ENCODE measurements around the gene SLC9C1. TPM values are rescaled to one million over a fixed set of nuclear protein-coding genes. Genes with fewer than 3 reads are reported as not detected.

The SLC9C1 gene
- total and polyA plus RNA-seq, 2 of the 13 experiments (the other 11 are each of a cell fraction or from before 2014, with no cell fraction given) = not detected

- 6% methylated on average over 2 of the region's 2 CpGs for WGBS (ENCODE audit: low lambda C conversion rate)
- Histone ChIP-seq H3K4me1 (ENCODE audit: insufficient read depth, low read length) (no peaks in the 10 kb centered on the region), H3K36me3 (replicated peaks in 1 of 2; ENCODE audit: control insufficient read depth in 1 of 2, insufficient read depth in 2 of 2, low read length in 2 of 2) (no peaks in the 10 kb centered on the region), H3K79me2 (ENCODE audit: insufficient read depth, low read length) (no peaks in the 10 kb centered on the region), H2AFZ (ENCODE audit: low read length) (no peak overlapping the region), H3K4me3 (replicated peaks in 1 of 3; ENCODE audit: insufficient read depth in 1 of 3, low read depth in 2 of 3, low read length in 3 of 3) (no peak overlapping the region), H3K4me2 (ENCODE audit: low read depth, low read length) (no peak overlapping the region), H3K27ac (ENCODE audit: extremely low read length, insufficient read depth, low read length) (no peak overlapping the region), H3K9me3 (ENCODE audit: low read length) (no peaks in the 10 kb centered on the region), H3K27me3 (ENCODE audit: control insufficient read depth in 1 of 2, insufficient read depth in 2 of 2, low read length in 2 of 2) (peaks cover 0 to 9% of the 10 kb centered on the region in 2 experiments; a peak in 3 of 5 replicates), H4K20me1 (ENCODE audit: insufficient read depth, low read length) (no peaks in the 10 kb centered on the region), H3K9ac (ENCODE audit: insufficient read depth, low read depth, low read length) (no peak overlapping the region)
- DNase-seq (ENCODE audit: low spot score) = no peak
- CTCF ChIA-PET (ENCODE audit: low intra/inter-chr PET ratio, low total read pairs) = no interaction called here
- FAIRE-seq = no peak
- no peak for ATAC-seq
- POLR2A ChIA-PET = no interaction called here
- intact Hi-C loops (cut with micrococcal nuclease; ENCODE audit: unreplicated experiment) (no loop called here), in situ Hi-C loops (cut with HindIII; ENCODE audit: extremely low pct_ligation_motif_present, low pct_unique_long_range_greater_than_20kb) (no loop called here)
- no TSS peak for BruUV-seq (replicated peaks)
- no peak for TF ChIP-seq ZNF142 (CRISPR knock-in tag; IDR thresholded peaks at IDR 0.05)
- TF ChIP-seq HHEX (CRISPR knock-in tag; IDR thresholded peaks at IDR 0.05) = no peak
- TF ChIP-seq HNF4A (CRISPR knock-in tag; IDR thresholded peaks at IDR 0.05) = no peak
- TF ChIP-seq ZNF891 (CRISPR knock-in tag; IDR thresholded peaks at IDR 0.05) = no peak
- TF ChIP-seq, protein P1, sequence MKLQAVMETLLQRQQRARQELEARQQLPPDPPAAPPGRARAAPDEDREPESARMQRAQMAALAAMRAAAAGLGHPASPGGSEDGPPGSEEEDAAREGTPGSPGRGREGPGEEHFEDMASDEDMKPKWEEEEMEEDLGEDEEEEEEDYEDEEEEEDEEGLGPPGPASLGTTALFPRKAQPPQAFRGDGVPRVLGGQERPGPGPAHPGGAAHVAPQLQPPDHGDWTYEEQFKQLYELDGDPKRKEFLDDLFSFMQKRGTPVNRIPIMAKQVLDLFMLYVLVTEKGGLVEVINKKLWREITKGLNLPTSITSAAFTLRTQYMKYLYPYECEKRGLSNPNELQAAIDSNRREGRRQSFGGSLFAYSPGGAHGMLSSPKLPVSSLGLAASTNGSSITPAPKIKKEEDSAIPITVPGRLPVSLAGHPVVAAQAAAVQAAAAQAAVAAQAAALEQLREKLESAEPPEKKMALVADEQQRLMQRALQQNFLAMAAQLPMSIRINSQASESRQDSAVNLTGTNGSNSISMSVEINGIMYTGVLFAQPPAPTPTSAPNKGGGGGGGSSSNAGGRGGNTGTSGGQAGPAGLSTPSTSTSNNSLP (IDR thresholded peaks at IDR 0.05; ENCODE audit: low read depth, low read length) = no peak
- TF ChIP-seq MTF1 (CRISPR knock-in tag; IDR thresholded peaks at IDR 0.05) = no peak
- no peak for TF ChIP-seq ZSCAN31 (CRISPR knock-in tag; IDR thresholded peaks at IDR 0.05; ENCODE audit: low read depth)
- no peak for TF ChIP-seq CBX5 (CRISPR knock-in tag; IDR thresholded peaks at IDR 0.05; ENCODE audit: borderline replicate concordance)
- TF ChIP-seq RARA (CRISPR knock-in tag; IDR thresholded peaks at IDR 0.05) = no peak
- no peak for TF ChIP-seq MZF1 (CRISPR knock-in tag; IDR thresholded peaks at IDR 0.05; ENCODE audit: borderline replicate concordance)
- no peak for TF ChIP-seq ZNF569 (CRISPR knock-in tag; IDR thresholded peaks at IDR 0.05; ENCODE audit: borderline replicate concordance)
Observed at GRCh38 chr3:112338727-112339056, 44.7 kb upstream of the SLC9C1 start.
